ENCODE results near the gene AFAP1. TPM values are rescaled to one million over a fixed set of nuclear protein-coding genes. Genes with fewer than 3 reads are reported as not detected.

Gene AFAP1
- total RNA-seq: 57.8 and 108 TPM in 2 replicates

GRCh38 chr4:7939377-7940108, at the start of gene AFAP1:
TSS of gene AFAP1 (minus strand) at chr4:7939861. CDS start at chr4:7872078, 67,783 bp downstream.

Other genes starting within 250 kb of the AFAP1 start
- 0.56 and 1.5 TPM in 2 replicates for gene ABLIM2, start 219.0 kb upstream of the AFAP1 start, total RNA-seq

All from regular cardiac myocyte (primary cell).